Measurements from ENCODE around the gene C10orf95.
A peak's percentile ranks its signal among the peaks of the same experiment; 100 is the strongest.

The C10orf95 gene

DNA sequence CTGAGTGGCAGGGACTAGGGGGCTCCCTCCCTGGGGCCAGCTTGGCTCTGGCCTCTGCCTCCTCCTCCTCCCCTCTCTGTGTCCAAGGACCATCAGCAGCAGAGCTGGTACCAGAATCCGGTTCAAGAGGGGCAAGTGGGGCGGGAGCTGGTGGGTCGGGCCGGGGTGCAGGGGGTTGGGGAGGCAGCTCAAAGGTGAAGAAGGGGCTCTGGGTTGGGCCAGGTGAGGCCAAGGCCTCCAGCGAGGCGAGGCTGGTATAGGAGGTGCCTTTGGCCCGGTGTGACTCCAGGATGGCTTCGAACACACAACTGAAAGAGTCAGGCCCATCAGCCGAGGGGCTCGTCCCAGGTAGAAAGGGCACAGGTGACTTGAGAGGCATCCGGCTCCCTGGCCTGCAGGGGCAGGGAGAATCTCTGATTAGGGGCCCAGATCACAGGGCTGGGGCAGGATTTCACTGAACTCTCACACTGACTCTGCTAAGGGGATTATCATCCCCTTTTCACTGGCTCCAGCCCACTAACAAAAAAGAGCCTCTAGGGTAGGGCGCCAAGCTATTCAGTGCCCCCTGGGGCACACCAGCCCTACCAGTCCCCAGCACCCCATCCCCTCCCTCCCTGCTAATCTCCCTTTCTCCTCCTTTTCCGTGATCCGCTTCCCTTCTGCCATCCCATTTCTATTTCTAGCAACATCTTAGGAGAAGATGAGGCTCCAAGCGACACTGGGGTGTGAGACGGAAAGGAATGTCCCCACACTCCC is 37.4 kb downstream of the C10orf95 start:
- DNase-seq, result no peak

DNA sequence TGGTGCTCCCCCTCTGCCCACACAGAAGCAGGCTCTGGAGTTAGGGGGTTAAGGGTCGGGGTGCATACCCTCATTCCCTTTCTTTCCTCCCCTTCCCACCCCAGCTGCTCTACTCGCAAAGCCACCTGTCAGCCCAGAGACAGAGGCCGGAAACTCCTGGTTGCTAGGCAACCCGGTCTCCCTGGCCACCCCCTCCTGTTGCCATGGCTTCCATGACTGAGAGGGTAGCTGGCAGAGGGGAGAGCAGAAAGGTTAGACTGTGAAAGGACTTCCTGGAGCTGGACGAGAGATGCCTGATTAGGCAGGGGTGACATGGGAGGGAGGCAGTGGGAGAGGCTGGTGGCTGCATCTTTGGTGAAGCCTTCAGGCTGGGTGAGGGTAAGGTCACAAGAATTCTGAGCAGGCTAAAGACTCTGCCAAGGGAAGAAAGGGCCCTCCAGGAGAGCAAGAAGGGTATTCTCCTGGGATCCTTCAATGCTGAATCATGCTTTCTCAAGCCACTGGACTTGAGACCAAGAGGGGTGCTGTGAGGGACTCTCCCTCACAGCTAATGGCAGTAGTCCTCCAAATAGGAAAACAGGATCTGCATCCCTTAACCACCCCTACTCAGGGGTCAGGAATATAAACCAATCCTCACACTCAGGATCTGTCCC is 38.2 kb downstream of the C10orf95 start:
- DNase-seq, result peak; percentile 58

DNA sequence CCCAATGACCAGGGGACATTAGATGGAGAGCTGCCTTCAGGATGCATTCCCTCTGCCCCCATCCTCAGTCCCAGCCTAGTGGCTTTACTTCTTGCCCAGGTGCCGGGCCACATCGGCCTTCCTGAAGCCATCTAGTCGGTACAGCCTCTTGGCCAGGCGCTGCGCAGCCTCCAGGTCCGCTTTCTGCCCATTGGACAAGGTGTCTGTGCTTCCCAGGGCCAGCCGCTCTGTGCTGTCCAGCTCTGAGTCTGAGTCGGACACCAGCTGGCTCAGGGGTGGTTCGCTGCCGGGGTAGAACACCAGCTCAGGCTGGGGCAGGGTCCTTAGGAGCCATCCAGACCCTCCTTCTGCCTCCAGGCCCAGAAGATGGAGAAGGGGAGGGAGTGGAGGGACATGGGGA is 39.0 kb downstream of the C10orf95 start:
- DNase-seq, result no peak

DNA sequence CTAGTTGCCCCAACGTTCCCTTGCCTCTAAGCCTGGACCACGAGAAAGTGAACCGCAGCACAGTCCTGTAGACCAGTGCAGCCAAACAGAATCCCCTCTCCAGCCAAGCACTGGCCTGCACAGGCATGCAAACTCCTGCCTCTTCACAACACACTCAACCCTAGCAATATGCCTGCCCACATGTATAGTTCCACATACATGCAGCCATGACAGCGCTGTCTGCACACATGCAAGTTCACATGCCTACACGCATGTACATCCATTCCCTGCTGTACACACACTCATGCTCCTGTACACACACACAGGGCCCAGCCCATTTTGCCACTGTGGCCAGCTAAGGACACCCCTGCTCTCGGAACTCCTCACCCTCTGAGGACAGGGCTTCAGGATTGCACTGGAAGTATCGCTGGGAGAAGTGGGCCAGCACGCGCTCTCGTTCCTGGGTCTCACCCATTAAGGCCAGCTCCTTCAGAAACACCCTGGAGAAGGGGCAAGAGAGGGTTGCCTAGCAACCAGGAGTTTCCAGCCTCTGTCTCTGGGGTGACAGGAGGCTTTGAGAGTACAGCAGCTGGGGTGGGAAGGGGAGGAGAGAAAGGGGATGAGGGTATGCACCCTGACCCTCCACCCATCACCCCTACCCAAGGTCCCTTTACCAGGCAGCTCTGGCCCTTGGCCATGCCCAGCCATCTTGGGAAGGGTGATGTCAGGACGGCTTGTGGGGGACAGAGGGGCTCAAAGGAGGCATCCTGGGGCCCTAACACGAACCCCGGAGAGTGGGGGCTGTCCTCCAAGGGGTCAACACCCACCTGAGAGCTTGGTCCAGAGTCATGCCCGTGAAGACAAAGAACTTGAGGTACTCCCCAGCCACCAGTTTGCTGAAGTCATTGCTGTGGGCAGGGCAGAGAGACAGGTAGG is 39.7 kb downstream of the C10orf95 start:
- DNase-seq, result no peak

DNA sequence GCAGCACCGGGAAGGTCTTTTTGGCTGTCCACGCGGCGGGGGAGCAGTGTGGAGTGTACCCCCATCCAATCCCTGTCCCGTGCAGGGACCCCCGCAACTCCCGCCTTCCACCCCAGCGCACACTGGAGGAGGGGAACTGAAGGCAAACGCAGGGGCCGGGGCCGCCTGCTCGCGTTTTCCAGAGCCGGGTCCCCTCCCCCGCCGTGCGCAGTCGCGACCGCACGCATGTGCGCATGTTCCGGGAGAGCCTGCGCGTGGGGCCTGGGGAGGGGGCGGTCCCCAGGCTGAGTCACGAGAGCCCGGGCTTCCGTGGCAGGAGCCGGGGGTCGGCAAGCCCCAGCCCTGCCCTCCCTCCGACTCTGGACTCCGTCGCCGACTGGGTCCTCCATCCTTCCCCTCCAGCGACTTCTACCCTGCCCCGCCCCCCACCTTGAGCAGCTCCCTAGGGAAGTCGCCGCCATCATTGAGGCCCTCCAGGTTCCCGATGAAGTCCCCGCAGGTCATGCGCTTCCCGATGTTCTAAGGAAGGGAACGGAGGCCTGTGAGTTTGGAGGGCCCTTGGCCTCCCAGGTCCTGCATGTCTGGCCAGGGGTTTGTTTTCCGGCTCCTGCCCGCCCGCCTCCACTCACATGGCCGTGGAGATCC is 40.8 kb downstream of the C10orf95 start:
- no peak for DNase-seq

DNA sequence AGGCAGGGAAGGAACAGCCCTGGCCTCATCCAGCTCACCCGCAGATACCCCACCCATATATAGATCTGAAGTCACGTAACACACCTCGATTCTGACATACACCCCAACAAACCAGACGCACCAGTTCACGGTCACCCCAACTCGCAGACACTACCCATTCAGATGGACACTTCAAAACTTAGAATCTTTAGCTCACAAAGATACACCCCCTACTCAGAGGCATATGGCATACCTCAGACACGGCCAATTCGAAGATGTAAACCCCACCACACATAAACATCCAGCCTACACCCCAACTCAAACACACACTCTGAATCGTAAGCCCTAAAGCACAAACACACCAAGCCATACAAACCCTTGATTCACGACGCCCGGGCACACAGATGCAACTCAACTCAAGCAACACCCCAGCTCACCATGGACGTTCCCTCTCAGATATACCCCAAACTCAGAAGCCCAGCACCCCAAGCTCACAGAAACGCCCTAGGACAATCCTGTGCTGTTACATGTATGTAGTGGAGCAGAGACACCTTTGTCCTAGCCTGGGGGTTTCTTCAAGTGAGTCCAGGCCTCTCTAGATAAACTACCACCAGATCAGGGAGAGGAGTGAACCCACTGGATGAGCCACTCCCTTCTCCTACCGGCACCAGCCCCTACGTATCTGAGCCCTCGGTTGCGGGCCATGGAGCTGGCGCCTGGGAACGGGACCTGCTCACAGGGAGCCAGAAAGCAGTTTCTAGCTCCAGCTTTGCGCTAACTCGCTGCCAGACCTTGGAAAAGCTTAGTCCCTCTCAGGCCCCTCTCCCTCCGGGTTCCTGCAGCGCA is 41.5 kb downstream of the C10orf95 start:
- DNase-seq, result no peak

DNA sequence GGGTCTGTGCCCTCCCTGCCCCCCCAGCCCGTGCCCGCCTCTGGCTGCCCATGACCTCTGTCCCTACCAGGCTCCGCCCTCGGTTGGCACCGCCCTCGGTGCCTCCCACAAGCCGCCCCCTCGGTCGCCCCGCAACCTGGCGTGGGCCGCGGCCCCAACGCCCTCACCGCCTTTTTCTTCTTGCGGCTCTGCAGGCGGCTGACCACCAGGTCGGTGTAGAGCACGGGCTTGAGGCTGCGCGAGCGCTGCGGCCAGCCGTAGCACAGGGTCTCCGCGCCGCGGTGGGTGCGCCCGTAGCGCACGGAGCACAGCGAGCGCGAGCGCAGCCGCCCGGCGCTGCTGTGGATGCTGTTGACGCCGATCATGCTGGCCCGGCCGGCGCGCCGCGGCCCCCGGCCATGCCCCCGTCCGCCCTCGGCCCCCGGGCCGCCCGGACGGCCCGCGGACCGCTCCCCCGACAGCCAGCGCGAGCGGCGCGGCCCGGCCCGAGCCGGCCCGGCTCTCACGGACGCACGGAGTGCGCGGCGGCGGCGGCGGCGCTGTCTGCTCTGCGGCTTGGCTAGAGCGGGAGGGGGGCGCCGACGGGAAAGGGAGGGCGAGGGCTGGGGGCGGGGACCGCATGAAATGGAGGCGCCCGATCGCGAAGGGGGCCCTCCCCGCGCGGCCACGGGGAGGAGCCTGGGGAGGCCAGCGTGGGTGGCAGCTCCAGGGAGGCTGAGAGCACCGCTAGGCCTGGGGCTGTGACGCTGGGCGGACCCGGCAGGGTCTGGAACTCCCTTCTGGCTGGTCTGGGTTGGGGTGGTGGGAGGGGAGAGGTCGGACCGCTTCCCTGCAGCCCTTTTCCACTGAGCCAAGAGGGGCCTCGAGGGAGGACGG is 42.4 kb downstream of the C10orf95 start:
- DNase-seq, result no peak

DNA sequence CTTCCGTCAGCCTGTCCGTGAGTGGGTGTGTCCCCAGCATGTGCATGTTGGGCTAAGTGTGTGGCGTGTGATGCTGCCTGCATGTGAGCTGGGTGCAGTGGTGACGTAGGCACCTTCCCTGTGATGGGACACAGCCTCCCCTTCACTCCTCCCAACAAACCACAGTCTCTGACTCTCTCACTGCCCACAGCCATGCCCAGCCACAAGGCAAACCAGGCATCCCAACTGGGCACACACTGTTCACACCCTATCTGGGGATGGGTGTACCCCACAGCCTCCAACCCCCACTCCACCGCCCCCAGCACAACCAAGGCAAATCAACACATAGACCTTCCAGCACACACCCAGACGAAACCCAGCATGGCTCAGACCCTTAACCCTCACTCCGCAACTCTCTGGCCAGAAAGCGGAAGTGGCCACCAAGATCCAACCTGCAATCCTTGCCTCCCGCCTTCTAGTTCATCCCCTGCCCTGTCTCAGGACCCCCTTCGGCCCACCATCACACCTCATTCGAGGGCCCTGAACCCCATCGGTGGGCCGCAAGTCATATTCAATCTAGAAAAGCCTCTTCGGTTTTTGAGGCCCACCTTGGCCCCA is 43.1 kb downstream of the C10orf95 start:
- DNase-seq, result no peak

DNA sequence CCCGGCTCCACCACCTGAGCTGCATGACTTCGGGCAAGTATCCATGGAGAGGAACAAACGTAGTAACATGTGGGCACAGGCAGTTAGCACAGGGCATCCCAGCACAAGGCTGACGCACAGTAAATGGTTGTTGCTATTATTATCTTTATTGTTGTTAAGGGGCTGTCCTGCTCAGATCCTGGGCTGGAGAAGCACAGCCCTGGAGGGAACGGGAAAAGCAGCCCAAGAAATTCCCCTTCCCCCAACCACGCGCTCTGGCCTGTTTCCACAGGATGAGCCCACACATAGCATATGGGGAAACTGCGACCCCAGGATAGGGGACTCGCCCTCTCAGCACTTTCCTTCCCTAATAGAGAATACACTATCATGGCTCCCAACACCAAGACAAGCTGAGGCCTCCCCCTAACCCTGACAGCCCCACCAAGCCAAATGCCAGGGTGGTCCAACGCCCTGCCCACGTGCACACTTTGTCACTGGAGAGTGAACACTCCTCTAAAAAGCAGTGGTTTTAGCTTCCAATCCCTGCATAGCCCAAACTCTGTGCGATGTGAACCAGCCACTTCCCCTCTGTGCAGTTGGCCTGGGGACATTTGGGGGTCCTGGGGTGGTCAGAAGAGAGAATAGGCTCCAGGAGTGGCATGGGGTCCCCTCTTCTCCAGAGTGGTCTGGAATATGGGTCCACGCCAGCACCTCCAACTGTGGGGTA is 43.8 kb downstream of the C10orf95 start:
- no peak for DNase-seq

DNA sequence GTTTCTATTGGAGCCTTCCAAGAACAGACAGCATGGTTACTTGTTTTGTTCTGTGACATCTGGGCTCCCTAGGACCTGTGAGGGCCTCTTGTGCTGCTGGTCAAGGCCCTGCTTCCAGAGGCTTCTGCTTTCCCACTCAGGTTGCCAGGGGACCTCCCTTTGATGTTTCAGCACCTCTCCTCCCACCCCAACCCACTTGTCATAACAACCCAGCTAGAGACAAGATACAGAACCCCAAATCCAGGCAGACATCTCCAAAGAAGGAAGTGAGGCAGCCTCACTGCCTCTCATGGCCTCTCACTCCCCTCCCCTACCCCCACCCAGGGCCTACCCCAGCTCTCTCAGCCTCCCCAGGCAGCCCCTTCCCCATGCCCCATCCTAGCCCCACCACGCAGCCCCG is 44.5 kb downstream of the C10orf95 start:
- DNase-seq, result no peak

DNA sequence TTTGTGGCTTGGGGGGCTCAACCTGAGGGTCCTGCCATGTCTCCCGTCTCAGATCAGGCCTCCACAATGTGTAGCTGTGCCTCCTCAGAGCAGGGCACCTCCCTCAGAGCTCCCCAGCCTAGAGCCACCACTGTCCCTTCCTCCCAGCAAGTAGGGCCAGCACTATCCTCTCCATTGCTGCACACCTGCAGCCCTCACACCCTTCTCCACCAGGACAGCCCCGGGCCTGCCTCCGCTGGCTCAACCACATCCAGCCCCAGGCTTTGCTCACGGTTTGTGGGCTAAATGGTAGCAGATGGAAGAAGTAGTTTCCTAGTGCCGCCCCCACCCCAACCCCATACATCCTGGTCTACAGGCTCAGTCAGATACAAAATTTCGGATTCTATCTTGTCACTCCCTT is 45.7 kb downstream of the C10orf95 start:
- DNase-seq, result no peak

DNA sequence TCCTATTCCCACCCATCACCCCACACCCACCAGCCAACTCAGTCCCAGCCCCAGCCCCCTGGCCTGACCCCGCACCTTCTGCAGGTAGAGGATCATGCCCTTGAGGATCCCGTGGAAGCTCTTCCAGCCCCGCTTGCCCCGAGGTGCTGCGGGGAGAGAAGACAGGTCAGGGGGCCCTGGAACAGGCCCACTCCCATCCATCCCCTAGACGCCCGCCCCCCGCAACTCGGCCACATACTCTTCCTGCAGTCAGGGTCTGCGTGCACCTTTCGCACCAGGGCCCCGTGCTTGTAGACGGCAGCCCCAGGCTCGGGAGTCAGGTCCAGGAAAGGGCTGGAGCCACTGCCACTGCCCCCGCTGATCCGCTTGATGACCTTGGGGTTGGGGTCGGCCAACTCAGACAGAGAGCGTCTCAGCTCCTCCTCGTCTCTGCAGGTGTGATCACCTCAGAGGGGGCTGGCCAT is 46.2 kb downstream of the C10orf95 start:
- DNase-seq, result no peak

DNA sequence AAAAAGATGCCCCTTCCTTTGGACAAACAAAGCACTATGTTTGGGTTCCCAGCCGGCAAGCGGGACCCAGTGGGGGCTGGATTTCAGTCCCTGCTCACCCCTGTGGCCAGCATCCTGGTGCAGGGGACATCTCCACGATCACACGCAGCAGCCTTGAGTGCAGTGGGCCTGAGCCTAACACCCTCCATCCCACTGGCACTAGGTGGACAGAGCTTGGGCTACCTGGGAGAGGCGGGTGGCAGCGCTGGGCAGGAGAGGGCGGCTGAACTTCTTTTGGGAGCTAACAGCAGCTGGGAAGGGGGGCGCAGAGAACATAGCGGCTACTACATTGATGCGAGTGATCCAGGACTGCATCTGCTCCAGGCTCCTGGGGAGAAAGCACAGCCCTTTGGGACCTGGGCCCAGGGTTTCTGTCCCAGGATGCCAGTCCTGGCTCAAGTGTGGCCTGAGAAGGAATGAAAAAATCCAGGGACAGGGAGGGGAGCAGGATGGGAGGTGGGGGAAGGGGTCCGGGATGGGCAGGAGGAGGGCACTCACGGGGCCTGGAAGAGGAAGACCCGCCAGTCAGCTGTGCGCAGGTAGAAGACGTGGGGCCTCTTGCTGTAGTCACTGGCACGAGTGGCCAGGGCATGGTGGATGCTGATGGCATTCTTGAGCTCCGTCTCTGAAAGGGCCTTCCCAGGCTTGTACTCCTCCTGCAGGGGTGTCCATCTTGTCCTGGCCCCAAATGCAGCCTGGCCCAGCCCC is 46.8 kb downstream of the C10orf95 start:
- DNase-seq, result no peak

DNA sequence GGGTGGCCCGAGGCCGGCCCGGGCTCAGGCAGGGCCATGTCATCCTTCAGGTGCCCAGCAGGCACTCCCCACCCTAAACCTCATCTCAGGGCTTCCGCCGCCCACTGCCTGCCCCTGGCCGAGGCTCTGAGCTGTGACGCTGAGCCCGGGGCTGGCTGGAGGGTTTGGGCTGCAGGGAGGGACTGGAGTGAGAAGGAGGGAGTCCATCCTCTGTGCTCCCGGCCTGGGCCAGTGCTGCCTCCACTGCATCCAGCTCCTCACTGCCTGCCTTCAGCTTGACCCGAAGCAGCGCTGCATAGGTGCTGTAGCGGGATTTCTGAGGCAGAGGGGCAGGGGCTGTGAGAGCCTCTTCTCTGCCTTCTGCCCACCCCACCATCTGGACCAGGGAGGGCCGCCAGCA is 48.2 kb downstream of the C10orf95 start:
- DNase-seq, result no peak

DNA sequence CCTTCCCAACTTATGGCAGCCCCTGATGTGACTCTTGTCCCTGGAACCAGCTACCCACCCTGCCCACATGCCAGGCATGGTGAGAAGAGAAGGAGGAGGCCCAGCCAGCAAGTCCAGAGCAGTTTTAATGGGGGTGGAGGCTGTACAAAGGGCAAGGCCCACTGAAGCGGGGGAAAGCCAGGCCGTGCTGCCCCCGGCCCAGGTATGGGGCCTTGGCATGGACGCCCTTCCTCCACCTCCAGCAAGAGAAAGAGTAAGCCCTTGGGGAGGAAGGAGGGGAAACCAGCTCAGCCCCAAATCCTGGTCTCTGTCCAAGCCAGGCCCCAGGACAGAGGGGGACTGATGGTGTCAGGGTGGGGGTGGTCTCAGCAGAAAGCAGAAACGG is 48.8 kb downstream of the C10orf95 start:
- no peak for DNase-seq

DNA sequence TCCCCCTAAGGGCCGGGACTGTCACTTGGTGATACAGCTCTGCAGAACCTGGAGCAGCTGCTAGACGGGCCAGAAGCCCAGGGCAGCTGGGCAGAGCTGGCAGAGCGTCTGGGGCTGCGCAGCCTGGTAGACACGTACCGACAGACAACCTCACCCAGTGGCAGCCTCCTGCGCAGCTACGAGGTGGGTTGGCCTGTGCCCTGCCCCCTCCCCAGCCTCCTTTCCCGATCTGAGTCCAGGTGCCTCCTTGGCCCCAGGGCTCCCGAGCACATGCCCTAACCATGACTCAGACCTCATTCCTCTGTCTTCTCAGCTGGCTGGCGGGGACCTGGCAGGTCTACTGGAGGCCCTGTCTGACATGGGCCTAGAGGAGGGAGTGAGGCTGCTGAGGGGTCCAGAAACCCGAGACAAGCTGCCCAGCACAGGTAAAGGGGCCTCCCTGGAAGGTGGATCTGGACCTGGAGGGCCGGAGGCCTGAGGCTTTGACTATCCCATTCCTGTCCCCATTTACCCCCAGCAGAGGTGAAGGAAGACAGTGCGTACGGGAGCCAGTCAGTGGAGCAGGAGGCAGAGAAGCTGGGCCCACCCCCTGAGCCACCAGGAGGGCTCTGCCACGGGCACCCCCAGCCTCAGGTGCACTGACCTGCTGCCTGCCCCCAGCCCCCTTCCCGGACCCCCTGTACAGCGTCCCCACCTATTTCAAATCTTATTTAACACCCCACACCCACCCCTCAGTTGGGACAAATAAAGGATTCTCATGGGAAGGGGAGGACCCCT is 49.4 kb downstream of the C10orf95 start:
- DNase-seq, result no peak

DNA sequence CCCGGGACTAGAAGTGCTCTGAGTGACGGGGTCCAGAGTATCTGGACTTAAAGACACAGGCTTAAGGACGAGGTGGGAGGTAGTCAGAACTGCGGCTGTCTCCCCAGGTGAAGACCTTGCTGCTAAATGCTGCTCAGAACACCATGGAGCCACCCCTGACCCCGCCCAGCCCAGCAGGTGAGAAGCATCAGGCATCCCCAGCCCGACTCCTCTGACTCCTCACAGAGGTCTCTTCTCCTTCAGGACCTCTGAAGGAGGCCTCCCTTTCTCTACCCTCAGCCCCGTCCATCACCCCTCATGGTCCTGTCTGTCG is 50.0 kb downstream of the C10orf95 start:
- no peak for DNase-seq

DNA sequence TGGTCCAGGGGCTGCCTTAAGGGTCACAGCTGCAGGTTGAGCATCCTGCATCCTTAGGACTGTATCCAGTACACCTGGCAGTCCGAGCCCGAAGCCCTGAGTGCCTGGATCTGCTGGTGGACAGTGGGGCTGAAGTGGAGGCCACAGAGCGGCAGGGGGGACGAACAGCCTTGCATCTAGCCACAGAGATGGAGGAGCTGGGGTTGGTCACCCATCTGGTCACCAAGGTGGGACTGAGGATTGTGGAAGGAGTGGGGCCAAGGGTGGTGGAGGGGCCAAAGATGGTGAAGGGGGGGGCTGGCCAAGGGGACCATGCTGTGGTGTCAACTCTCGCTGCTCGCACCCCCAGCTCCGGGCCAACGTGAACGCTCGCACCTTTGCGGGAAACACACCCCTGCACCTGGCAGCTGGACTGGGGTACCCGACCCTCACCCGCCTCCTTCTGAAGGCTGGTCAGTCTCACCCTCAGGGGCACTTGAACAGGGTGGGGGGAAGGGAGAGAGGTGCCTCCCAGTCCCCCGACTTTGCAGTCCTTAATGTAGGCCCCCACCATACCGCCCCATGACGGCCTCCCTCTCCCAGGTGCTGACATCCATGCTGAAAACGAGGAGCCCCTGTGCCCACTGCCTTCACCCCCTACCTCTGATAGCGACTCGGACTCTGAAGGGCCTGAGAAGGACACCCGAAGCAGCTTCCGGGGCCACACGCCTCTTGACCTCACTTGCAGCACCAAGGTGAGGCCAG is 50.6 kb downstream of the C10orf95 start:
- DNase-seq, result no peak
